A673 (cell line): Measurements from ENCODE around the gene ZNF692. TPM values are rescaled to one million over a fixed set of nuclear protein-coding genes. Genes with fewer than 3 reads are reported as not detected.

Experiments used
- BruUV-seq: library from RNA; stranded (reverse); fragments of 400-500 nt; replicated peaks from 2 replicates; lab custom pipeline; 2021; lab: Mats Ljungman, UMichigan
- CTCF ChIA-PET: fragments of 300-600 bp; sonication (Branson Sonifier 250); formaldehyde crosslinking; loops from one replicate; lab custom pipeline; 2022; ENCODE audit warnings: antibody characterized with exemption; lab: Charles Lee
- POLR2A ChIA-PET: fragments of 300-600 bp; sonication (Branson Sonifier 250); formaldehyde crosslinking; loops from one replicate; lab custom pipeline; 2022; ENCODE audit warnings: antibody characterized with exemption; ENCODE audit not compliant: low non-redundant PET; lab: Charles Lee
- DNase-seq: peaks from one replicate; pipeline ENCODE4 v3.0.0-alpha.2; 2015; ENCODE audit warnings: low spot score
- H3K27ac ChIP-seq: fragments of 200-600 bp; sonication (generic); 2 replicates; pipeline ENCODE4 v1.5.1; 2016; ENCODE audit warnings: mixed run types, low read depth, mild to moderate bottlenecking, mixed read lengths, antibody characterized with exemption, low read length; ENCODE audit not compliant: poor library complexity, severe bottlenecking
- H3K27me3 ChIP-seq: fragments of 200-600 bp; sonication (generic); replicated peaks from 2 replicates; pipeline ENCODE4 v1.6.1; 2017; ENCODE audit warnings: mixed run types, low read depth, mild to moderate bottlenecking, mixed read lengths, antibody characterized with exemption, low read length; ENCODE audit not compliant: insufficient read depth, poor library complexity
- H3K36me3 ChIP-seq: fragments of 200-600 bp; sonication (generic); 2 replicates; pipeline ENCODE4 v1.6.1; 2016; ENCODE audit warnings: mixed run types, mild to moderate bottlenecking, mixed read lengths, antibody characterized with exemption, low read length; ENCODE audit not compliant: insufficient read depth, poor library complexity, severe bottlenecking
- H3K4me1 ChIP-seq: fragments of 200-600 bp; sonication (generic); 2 replicates; pipeline ENCODE4 v1.6.1; 2017; ENCODE audit warnings: mixed run types, mild to moderate bottlenecking, mixed read lengths, antibody characterized with exemption, low read length; ENCODE audit not compliant: insufficient read depth, poor library complexity, severe bottlenecking
- H3K4me3 ChIP-seq: fragments of 200-600 bp; sonication (generic); 2 replicates; pipeline ENCODE4 v1.5.1; 2016; ENCODE audit warnings: low read depth, mixed run types, mild to moderate bottlenecking, mixed read lengths, low read length; ENCODE audit not compliant: poor library complexity, severe bottlenecking
- H3K9me3 ChIP-seq: fragments of 200-600 bp; sonication (generic); 2 replicates; pipeline ENCODE4 v1.6.1; 2016; ENCODE audit warnings: mixed run types, low read depth, mild to moderate bottlenecking, mixed read lengths, antibody characterized with exemption, low read length; ENCODE audit not compliant: poor library complexity, severe bottlenecking
- CTCF ChIP-seq: fragments of 300-800, 200-600 bp; sonication (generic); conservative IDR thresholded peaks from 2 replicates; pipeline ENCODE4 v1.5.1; 2017; ENCODE audit warnings: low read depth, mild to moderate bottlenecking, antibody characterized with exemption, low read length, moderate library complexity, mixed read lengths
- EZH2 ChIP-seq: fragments of 200-600 bp; sonication (generic); IDR thresholded peaks from 2 replicates; pipeline ENCODE4 v1.6.1; 2017; ENCODE audit warnings: borderline replicate concordance, low read depth, mild to moderate bottlenecking, mixed read lengths, antibody characterized with exemption, low read length; ENCODE audit not compliant: poor library complexity, severe bottlenecking
- intact Hi-C: fragments of 100-400 bp; cut with micrococcal nuclease; formaldehyde crosslinking; loops from one replicate; pipeline ENCODE4 v1.10.0; 2022; ENCODE audit not compliant: unreplicated experiment
- total RNA-seq: library from RNA; stranded (reverse); gene quantifications from 2 replicates; pipeline ENCODE4 v1.2.3, GENCODE V29; 2021

ZNF692 gene
- total RNA-seq, 1 experiment from 2014 or later = 64.5 TPM

GRCh38 chr1:248823517-248824001, 35.3 kb downstream of the ZNF692 start:
- POLR2A ChIA-PET = no interaction called here
- TF ChIP-seq CTCF (no peak), EZH2 (no peak)
- DNase-seq = no peak
- intact Hi-C loops = no loop called here
- Histone ChIP-seq H3K27me3 (no peaks in the 10 kb centered on the region), H3K27ac (no peak overlapping the region), H3K4me3 (no peak overlapping the region), H3K4me1 (peaks cover 11% of the 10 kb centered on the region), H3K36me3 (peaks cover 14% of the 10 kb centered on the region), H3K9me3 (no peaks in the 10 kb centered on the region)
- no TSS peak for BruUV-seq
- CTCF ChIA-PET = no interaction called here

GRCh38 chr1:248822148-248823032, 36.5 kb downstream of the ZNF692 start:
- no peaks in the 10 kb centered on the region for H3K27me3 ChIP-seq
- no peak overlapping the region for H3K4me3 ChIP-seq
- no peak for TF ChIP-seq CTCF
- TF ChIP-seq EZH2 = no peak
- H3K9me3 ChIP-seq = no peaks in the 10 kb centered on the region
- no peak overlapping the region for H3K27ac ChIP-seq
- CTCF ChIA-PET = no interaction called here
- peaks cover 14% of the 10 kb centered on the region for H3K36me3 ChIP-seq
- peaks cover 11% of the 10 kb centered on the region for H3K4me1 ChIP-seq
- POLR2A ChIA-PET = interaction anchor here (0.6 kb wide), 1 partner anchor 56 kb away, joined by 3 read pairs; no protein-coding TSS in a partner anchor
- intact Hi-C loops = no loop called here
- BruUV-seq = no TSS peak
- DNase-seq = no peak

- H3K4me1 ChIP-seq = peaks cover 9% of the 10 kb centered on the region
- no peak overlapping the region for H3K4me3 ChIP-seq
- no peak for DNase-seq
- peaks cover 14% of the 10 kb centered on the region for H3K36me3 ChIP-seq
- H3K9me3 ChIP-seq = no peaks in the 10 kb centered on the region
- no peak for TF ChIP-seq EZH2
- TF ChIP-seq CTCF = no peak
- H3K27ac ChIP-seq = no peak overlapping the region
- intact Hi-C loops = no loop called here
- ChIA-PET POLR2A (no interaction called here), CTCF (no interaction called here)
- no TSS peak for BruUV-seq
- no peaks in the 10 kb centered on the region for H3K27me3 ChIP-seq
These were observed 37.2 kb downstream of the ZNF692 start for GRCh38 chr1:248821641-248822040.
